AG04449 (cell line): ENCODE results near the gene GTF2F2.

Experiments
- CTCF ChIA-PET: fragments of 350-600 bp; formaldehyde crosslinking; extraction: SDS; loops from one replicate; lab custom pipeline; 2021; ENCODE audit warnings: antibody characterized with exemption; lab: Yijun Ruan, JAX
- POLR2A ChIA-PET: fragments of 400-600, 350-600 bp; formaldehyde crosslinking; extraction: SDS; loops from one replicate; lab custom pipeline; 2020; ENCODE audit warnings: antibody characterized with exemption, inconsistent platforms; lab: Yijun Ruan, JAX
- DNase-seq: peaks from one replicate; pipeline ENCODE4 v3.0.0-alpha.2; 2010; ENCODE audit warnings: low read depth, low spot score
- H3K4me3 ChIP-seq: 2 replicates; pipeline ENCODE4 v1.5.1; 2011; ENCODE audit warnings: low read depth, mild to moderate bottlenecking, control low read depth, low read length
- TF ChIP-seq, protein P1 (sequence below): IDR thresholded peaks from one replicate; pipeline ENCODE4 v1.5.1; 2011; ENCODE audit warnings: mild to moderate bottlenecking, moderate library complexity, low read length, control low read depth, inconsistent platforms; ENCODE audit not compliant: insufficient read depth; ENCODE audit errors: missing control alignments

GTF2F2 gene

DNA sequence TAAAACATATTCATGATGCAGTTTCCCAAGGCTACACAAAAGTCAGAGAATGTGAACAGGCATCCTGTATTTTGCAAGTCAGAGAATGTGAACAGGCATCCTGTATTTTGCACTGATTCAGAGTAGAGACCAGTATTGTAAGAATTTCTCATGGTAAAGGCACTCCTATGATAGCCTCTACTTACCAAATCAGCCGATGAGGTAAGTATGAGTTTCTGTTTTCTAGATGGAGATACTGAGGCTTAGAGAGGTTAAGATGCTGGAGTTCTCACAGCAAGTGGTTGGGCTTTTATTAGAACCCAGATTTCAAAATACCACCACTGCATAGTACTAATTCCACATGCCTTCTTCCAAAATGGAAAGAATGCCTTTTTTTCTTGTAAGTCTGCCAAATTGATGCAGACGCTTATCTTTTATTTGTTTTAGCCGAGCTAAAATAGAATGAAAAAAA is 208.4 kb downstream of the GTF2F2 start:
- ChIA-PET CTCF (interaction anchor here (1.1 to 1.6 kb wide), 2 partner anchors 20 to 282 kb away, joined by 4 to 5 read pairs; no protein-coding TSS in a partner anchor), POLR2A (interaction anchor here (0.8 to 2.9 kb wide), 2 partner anchors 9 to 12 kb away, joined by 4 to 7 read pairs; partner anchors contain the start of gene TPT1)
- no peak overlapping the region for H3K4me3 ChIP-seq
- TF ChIP-seq, protein P1, sequence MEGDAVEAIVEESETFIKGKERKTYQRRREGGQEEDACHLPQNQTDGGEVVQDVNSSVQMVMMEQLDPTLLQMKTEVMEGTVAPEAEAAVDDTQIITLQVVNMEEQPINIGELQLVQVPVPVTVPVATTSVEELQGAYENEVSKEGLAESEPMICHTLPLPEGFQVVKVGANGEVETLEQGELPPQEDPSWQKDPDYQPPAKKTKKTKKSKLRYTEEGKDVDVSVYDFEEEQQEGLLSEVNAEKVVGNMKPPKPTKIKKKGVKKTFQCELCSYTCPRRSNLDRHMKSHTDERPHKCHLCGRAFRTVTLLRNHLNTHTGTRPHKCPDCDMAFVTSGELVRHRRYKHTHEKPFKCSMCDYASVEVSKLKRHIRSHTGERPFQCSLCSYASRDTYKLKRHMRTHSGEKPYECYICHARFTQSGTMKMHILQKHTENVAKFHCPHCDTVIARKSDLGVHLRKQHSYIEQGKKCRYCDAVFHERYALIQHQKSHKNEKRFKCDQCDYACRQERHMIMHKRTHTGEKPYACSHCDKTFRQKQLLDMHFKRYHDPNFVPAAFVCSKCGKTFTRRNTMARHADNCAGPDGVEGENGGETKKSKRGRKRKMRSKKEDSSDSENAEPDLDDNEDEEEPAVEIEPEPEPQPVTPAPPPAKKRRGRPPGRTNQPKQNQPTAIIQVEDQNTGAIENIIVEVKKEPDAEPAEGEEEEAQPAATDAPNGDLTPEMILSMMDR = no peak
- DNase-seq = peak; percentile 88

DNA sequence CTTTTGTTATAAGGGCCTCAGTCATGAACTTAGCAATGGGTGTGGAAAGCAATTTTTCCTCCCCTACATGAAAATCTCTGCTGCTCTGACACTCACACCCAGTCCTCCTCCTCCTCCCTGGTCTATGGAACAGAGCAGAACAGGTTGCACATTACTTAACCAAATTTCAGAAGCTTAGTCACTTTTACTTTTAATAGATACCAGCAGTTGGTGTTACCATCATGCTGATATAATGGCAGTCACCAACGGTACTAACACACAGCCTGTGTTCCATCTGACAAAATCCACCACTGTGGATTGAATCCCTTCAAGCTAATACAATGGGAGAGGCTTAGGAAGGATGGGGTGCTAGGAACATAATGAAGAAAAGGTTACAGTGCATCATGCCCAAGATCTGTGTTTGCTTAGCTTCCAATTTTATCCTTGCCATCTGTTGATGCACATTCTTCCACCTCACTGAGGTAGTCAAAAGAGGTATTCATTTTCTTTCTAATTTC is 210.9 kb downstream of the GTF2F2 start:
- TF ChIP-seq, protein P1 = no peak
- POLR2A ChIA-PET = interaction anchor here (1.9 kb wide), 1 partner anchor 10 kb away, joined by 19 read pairs; the partner anchor contains the start of gene TPT1
- CTCF ChIA-PET = interaction anchor here (0.6 to 3.4 kb wide), 5 partner anchors 9 to 284 kb away, joined by 3 to 10 read pairs (median 4); partner anchors contain the start of gene TPT1
- H3K4me3 ChIP-seq = no peak overlapping the region
- no peak for DNase-seq

DNA sequence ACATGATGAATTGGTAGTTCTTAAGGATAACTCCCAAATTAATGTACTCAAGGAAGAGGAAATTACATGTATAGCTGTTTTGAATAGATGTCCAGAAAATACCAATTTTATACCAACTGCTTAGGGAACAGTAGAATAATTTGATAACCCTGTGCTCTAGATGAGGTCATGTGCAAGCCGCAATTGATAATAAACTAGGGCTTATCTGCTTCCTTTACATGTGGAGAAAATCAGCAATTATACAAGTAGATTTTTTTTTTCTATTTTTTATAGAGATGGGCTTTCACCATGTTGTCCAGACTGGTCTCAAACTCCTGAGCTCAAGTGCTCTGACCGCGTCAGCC is 211.4 kb downstream of the GTF2F2 start:
- TF ChIP-seq, protein P1 = no peak
- ChIA-PET POLR2A (interaction anchor here (0.6 to 1.9 kb wide), 2 partner anchors 9 to 112 kb away, joined by 3 to 19 read pairs; partner anchors contain the start of gene TPT1), CTCF (interaction anchor here (0.6 to 3.4 kb wide), 5 partner anchors 8 to 285 kb away, joined by 3 to 10 read pairs (median 4); partner anchors contain the start of gene TPT1)
- no peak overlapping the region for H3K4me3 ChIP-seq
- DNase-seq = no peak

DNA sequence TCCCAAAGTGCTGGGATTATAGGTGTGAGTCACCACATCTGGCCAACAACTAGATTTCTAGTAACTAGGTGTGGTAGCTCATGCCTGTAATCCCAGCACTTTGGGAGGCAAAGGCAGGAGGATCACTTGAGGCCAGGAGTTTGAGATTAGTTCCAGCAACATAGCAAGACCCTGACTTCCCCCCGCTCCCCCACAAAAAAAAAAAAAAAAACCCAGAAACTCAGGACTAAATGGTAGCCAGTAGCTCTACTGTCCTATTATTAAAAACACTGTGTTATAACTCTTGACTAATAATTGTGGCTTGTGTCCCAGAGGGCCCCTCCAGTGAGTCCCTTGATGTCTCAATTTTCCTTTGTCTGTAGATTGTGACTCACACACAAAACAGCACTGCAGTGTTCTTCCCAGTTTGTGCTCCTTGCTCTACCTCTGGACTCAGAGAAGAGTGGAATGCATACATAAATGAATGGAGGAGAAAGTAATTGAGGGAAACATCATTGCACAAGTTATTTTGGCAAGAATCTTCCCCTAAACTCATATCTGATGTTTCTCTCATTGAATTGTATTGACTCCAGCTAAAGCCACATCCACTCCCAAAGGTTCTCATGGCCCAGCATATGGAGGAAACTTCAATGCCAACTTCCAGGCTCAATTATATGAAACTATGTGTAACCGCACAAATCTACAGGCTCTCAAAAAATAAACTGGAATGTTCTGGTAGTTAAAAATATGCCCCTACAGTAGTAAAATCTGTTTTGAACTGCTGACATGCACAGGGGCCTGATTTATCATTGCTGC is 211.9 kb downstream of the GTF2F2 start:
- TF ChIP-seq, protein P1 = no peak
- POLR2A ChIA-PET = interaction anchor here (0.6 to 1.9 kb wide), 4 partner anchors 9 to 113 kb away, joined by 3 to 19 read pairs (median 4); partner anchors contain the start of gene TPT1
- peak; percentile 72 for DNase-seq
- CTCF ChIA-PET = interaction anchor here (3.4 kb wide), 1 partner anchor 8 kb away, joined by 10 read pairs; the partner anchor contains the start of gene TPT1
- H3K4me3 ChIP-seq = no peak overlapping the region

DNA sequence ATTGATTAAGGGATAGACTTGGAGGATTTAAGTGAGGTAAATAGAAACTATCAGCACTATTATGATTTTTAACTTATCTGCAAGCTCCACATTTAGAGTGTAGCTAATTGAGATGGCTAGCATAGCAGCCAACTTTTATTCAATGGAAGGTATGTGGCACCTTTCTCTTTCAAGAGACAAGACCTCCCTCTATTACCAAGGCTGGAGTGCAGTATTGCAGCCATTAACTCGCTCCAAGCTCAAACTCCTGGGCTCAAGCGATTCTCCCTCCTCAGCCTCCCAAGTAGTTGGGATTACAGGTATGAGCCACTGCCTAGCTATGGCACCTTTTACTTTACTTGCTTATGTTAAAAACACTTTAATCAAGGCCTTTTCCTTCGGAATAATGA is 212.5 kb downstream of the GTF2F2 start:
- CTCF ChIA-PET = interaction anchor here (3.4 kb wide), 1 partner anchor 7 kb away, joined by 10 read pairs; the partner anchor contains the start of gene TPT1
- H3K4me3 ChIP-seq = no peak overlapping the region
- POLR2A ChIA-PET = interaction anchor here (0.6 to 1.9 kb wide), 2 partner anchors 8 to 300 kb away, joined by 3 to 19 read pairs; partner anchors contain the start of gene TPT1
- TF ChIP-seq, protein P1 = no peak
- DNase-seq = no peak
